Measurements from ENCODE around the gene ARSB.
"Not testable (repeated sequence)": the region's sequence is repeated elsewhere in the genome, so short reads cannot be mapped to it uniquely, and the experiment has no call there.

The ARSB gene

DNA sequence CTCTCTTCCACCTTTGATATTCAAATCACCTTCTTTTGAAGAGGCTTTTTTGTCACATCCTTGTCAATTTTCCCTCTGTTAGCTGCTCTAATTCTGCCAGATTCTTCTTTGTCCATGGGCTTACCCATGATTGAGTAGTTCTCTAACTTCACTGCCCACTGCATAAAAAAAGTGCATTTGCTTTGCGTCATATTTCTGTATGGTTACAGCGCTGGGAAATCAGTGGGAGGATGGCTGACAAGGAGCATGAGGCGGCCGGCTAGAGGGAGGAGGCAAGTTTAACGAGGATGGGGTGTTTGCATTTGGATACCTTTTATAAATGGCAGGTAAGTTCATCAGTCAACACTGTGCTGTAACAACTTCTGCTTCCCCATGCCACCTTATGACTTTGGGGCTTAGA is 220.0 kb downstream of the ARSB start:
- CTCF ChIA-PET = no interaction called here
- TF ChIP-seq FOXA1 (IDR thresholded peaks at IDR 0.05) = no peak
- no peak for TF ChIP-seq BHLHE40 (IDR thresholded peaks at IDR 0.05; ENCODE audit: borderline replicate concordance)
- TF ChIP-seq, protein P1, sequence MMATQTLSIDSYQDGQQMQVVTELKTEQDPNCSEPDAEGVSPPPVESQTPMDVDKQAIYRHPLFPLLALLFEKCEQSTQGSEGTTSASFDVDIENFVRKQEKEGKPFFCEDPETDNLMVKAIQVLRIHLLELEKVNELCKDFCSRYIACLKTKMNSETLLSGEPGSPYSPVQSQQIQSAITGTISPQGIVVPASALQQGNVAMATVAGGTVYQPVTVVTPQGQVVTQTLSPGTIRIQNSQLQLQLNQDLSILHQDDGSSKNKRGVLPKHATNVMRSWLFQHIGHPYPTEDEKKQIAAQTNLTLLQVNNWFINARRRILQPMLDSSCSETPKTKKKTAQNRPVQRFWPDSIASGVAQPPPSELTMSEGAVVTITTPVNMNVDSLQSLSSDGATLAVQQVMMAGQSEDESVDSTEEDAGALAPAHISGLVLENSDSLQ (IDR thresholded peaks at IDR 0.05) = no peak
- no peak for TF ChIP-seq FOXK2 (IDR thresholded peaks at IDR 0.05)
- no peak for TF ChIP-seq CTBP1 (IDR thresholded peaks at IDR 0.05; ENCODE audit: borderline replicate concordance)

DNA sequence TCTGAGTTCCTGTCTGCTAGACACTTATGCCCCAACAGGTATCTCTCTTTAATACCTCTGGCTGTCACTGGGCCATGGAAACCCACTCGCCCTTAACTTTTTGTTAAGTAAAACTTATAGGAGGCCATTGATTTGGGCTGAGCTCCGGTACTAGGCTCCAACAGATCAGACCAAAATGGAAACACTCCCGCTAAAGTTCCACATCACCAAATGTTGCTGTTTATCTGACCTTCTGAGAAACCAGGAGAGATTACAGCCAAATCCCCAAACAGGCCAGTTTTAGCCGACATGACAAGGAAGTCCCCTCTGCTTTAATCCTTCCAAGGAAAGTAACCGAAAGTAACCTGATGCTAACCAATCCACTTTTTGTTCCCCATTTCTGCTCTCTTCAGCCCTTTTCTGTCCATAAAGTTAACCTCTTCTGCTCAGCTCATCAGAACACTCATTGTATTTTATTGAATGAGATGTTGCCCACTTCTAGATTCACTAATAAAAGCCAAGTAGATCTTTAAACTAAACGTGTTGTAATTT is 221.4 kb downstream of the ARSB start:
- no peak for DNase-seq (ENCODE audit: extremely low spot score)
- TF ChIP-seq NFRKB (IDR thresholded peaks at IDR 0.05) (no peak), L3MBTL2 (conservative IDR thresholded peaks at IDR 0.05) (no peak), ZNF384 (IDR thresholded peaks at IDR 0.05) (no peak), FOXK2 (IDR thresholded peaks at IDR 0.05) (no peak), FOXM1 (IDR thresholded peaks at IDR 0.05; ENCODE audit: borderline replicate concordance) (no peak), ARNT (IDR thresholded peaks at IDR 0.05) (no peak), SUZ12 (IDR thresholded peaks at IDR 0.05) (no peak), HDGF (IDR thresholded peaks at IDR 0.05; ENCODE audit: borderline replicate concordance) (no peak), CTBP1 (IDR thresholded peaks at IDR 0.05; ENCODE audit: borderline replicate concordance) (no peak), FOXA1 (IDR thresholded peaks at IDR 0.05) (no peak), BHLHE40 (IDR thresholded peaks at IDR 0.05; ENCODE audit: borderline replicate concordance) (no peak), TARDBP (IDR thresholded peaks at IDR 0.05) (no peak), LEF1 (IDR thresholded peaks at IDR 0.05; ENCODE audit: borderline replicate concordance) (no peak), ELF4 (IDR thresholded peaks at IDR 0.05) (no peak), SP1 (IDR thresholded peaks at IDR 0.05) (no peak)
- TF ChIP-seq, protein P1 (IDR thresholded peaks at IDR 0.05) = no peak
- ChIA-PET POLR2A (no interaction called here), CTCF (no interaction called here)

More for the DNA sequence above, 220.0 kb downstream of the ARSB start:
- no peak for DNase-seq (ENCODE audit: extremely low spot score)
- POLR2A ChIA-PET = no interaction called here

DNA sequence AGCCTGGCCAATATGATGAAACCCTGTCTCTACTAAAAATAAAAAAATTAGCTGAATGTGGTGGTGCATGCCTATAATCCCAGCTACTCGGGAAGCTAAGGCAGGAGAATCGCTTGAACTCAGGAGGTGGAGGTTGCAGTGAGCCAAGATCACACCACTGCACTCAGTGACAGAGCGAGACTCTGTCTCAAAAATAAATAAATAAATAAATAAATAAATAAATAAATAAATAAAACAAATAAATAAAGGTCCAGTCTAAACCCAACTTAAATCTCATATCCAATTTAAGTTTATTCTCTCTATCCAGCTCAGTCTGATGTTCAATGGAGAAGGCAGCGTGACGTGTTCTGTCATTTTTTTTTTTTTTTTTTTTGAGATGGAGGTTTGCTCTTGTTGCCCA is 222.4 kb downstream of the ARSB start:
- CTCF ChIA-PET; POLR2A ChIA-PET; DNase-seq (ENCODE audit: extremely low spot score): not testable (repeated sequence)

DNA sequence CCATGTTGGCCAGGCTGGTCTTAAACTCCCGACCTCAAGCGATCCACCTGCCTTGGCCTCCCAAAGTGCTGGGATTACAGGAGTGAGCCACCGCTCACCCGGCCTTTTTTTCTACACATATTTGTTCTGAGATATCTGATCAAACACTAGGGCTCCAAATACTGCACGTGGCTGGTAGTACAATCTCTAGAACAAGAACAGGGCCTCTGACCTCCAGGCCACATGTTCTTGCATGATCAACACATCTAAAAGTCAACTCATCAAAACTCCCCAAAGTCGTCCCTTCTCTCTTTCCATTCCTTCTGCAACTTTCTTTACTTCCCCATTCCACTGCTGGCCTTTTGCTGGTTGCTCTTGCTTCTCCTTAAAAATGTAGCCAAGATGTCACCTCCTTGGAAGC is 223.3 kb downstream of the ARSB start:
- DNase-seq (ENCODE audit: extremely low spot score) = no peak
- ChIA-PET POLR2A (no interaction called here), CTCF (no interaction called here)
- TF ChIP-seq FOXK2 (IDR thresholded peaks at IDR 0.05) = no peak
- TF ChIP-seq LEF1 (IDR thresholded peaks at IDR 0.05; ENCODE audit: borderline replicate concordance) = no peak
- no peak for TF ChIP-seq NFRKB (IDR thresholded peaks at IDR 0.05)
- TF ChIP-seq FOXM1 (IDR thresholded peaks at IDR 0.05; ENCODE audit: borderline replicate concordance) = no peak
- no peak for TF ChIP-seq ZNF384 (IDR thresholded peaks at IDR 0.05)
- TF ChIP-seq BHLHE40 (IDR thresholded peaks at IDR 0.05; ENCODE audit: borderline replicate concordance) = no peak
- TF ChIP-seq, protein P1 (IDR thresholded peaks at IDR 0.05) = no peak
- no peak for TF ChIP-seq ARNT (IDR thresholded peaks at IDR 0.05)

DNA sequence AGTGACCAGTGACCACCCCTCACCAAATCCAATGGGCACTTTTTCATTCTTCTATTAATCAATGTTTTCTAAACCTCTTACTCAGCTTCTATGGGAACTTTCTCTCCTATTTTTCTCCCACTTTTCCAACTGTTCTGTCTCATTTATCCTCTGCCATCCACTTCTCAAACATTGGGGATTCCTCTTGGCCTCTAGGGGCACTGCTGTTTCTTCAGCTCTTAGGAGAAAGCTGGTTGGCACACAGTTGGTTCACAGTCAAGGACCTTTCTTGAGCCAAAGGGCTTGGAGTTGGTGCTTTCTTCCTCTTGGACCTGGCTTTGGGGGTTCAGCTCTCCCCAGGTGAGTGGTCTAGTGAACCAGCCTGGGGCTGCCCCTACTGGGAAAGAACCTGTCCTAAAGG is 224.3 kb downstream of the ARSB start:
- ChIA-PET POLR2A (no interaction called here), CTCF (interaction anchor here (0.7 to 1.2 kb wide), 4 partner anchors 12 to 1032 kb away, joined by 3 read pairs; no protein-coding TSS in a partner anchor)
- TF ChIP-seq FOXM1 (IDR thresholded peaks at IDR 0.05; ENCODE audit: borderline replicate concordance) (no peak), ZNF384 (IDR thresholded peaks at IDR 0.05) (no peak), FOXA1 (IDR thresholded peaks at IDR 0.05) (no peak), ELF4 (IDR thresholded peaks at IDR 0.05) (no peak), BHLHE40 (IDR thresholded peaks at IDR 0.05; ENCODE audit: borderline replicate concordance) (no peak), L3MBTL2 (conservative IDR thresholded peaks at IDR 0.05) (no peak), LEF1 (IDR thresholded peaks at IDR 0.05; ENCODE audit: borderline replicate concordance) (no peak), TARDBP (IDR thresholded peaks at IDR 0.05) (no peak), FOXK2 (IDR thresholded peaks at IDR 0.05) (no peak), CTBP1 (IDR thresholded peaks at IDR 0.05; ENCODE audit: borderline replicate concordance) (no peak), ARNT (IDR thresholded peaks at IDR 0.05) (no peak), NFRKB (IDR thresholded peaks at IDR 0.05) (no peak), HDGF (IDR thresholded peaks at IDR 0.05; ENCODE audit: borderline replicate concordance) (no peak), SUZ12 (IDR thresholded peaks at IDR 0.05) (no peak)
- TF ChIP-seq, protein P1 (IDR thresholded peaks at IDR 0.05) = no peak
- no peak for DNase-seq (ENCODE audit: extremely low spot score)

DNA sequence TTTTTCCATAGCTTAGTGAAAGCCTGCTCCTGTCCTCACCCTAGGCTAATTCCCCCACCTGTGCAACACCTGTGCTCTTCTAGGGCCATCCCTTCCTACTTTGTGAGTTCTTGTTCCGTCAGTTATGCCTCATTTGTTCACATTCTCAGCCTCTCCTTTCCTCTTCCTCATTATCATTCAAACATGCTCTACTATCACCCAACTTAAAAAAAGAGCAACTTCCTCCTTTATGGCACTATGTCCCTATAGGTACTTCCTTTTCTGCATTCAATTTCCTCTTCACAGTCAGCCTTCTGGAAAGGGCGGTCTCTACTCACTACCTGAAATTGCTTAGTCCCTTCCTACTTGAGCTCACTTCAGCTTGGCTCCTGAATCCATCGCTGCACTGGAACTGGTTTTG is 224.7 kb downstream of the ARSB start:
- ChIA-PET CTCF (interaction anchor here (0.9 to 1.2 kb wide), 3 partner anchors 12 to 17 kb away, joined by 3 read pairs; no protein-coding TSS in a partner anchor), POLR2A (no interaction called here)
- DNase-seq (ENCODE audit: extremely low spot score) = no peak
- TF ChIP-seq, protein P1 (IDR thresholded peaks at IDR 0.05) = no peak
- TF ChIP-seq ARNT (IDR thresholded peaks at IDR 0.05) = no peak
- no peak for TF ChIP-seq L3MBTL2 (conservative IDR thresholded peaks at IDR 0.05)
- TF ChIP-seq TARDBP (IDR thresholded peaks at IDR 0.05) = no peak
- no peak for TF ChIP-seq SP1 (IDR thresholded peaks at IDR 0.05)
- no peak for TF ChIP-seq FOXK2 (IDR thresholded peaks at IDR 0.05)
- TF ChIP-seq FOXA1 (IDR thresholded peaks at IDR 0.05) = no peak
- TF ChIP-seq FOXM1 (IDR thresholded peaks at IDR 0.05; ENCODE audit: borderline replicate concordance) = no peak
- TF ChIP-seq ZNF384 (IDR thresholded peaks at IDR 0.05) = no peak
- no peak for TF ChIP-seq NFRKB (IDR thresholded peaks at IDR 0.05)
- TF ChIP-seq LEF1 (IDR thresholded peaks at IDR 0.05; ENCODE audit: borderline replicate concordance) = no peak
